Measurements from ENCODE around the gene FBXL7.

The FBXL7 gene

GRCh38 chr5:15601274-15601673 lies 101.3 kb downstream of the FBXL7 start:
- Histone ChIP-seq H3K27ac (no peak overlapping the region), H3K9me3 (no peaks in the 10 kb centered on the region), H3K27me3 (no peaks in the 10 kb centered on the region), H3K36me3 (no peaks in the 10 kb centered on the region), H3K4me3 (ENCODE audit: low read depth in 1 of 2, low read length in 1 of 2) (no peak overlapping the region), H3K4me1 (ENCODE audit: control insufficient read depth in 1 of 2, insufficient read depth in 1 of 2, low read depth in 1 of 2, low read length in 1 of 2) (no peaks in the 10 kb centered on the region)
- TF ChIP-seq CTCF (IDR thresholded peaks at IDR 0.05): no peak

GRCh38 chr5:15601853-15602252 lies 101.9 kb downstream of the FBXL7 start:
- Histone ChIP-seq H3K4me1 (ENCODE audit: control insufficient read depth in 1 of 2, insufficient read depth in 1 of 2, low read depth in 1 of 2, low read length in 1 of 2) (no peaks in the 10 kb centered on the region), H3K36me3 (no peaks in the 10 kb centered on the region), H3K27me3 (no peaks in the 10 kb centered on the region), H3K27ac (no peak overlapping the region), H3K4me3 (ENCODE audit: low read depth in 1 of 2, low read length in 1 of 2) (no peak overlapping the region), H3K9me3 (no peaks in the 10 kb centered on the region)
- no peak for TF ChIP-seq CTCF (IDR thresholded peaks at IDR 0.05)

- Histone ChIP-seq H3K9me3 (no peaks in the 10 kb centered on the region), H3K27ac (no peak overlapping the region), H3K4me3 (ENCODE audit: low read depth in 1 of 2, low read length in 1 of 2) (no peak overlapping the region), H3K27me3 (no peaks in the 10 kb centered on the region), H3K36me3 (no peaks in the 10 kb centered on the region), H3K4me1 (ENCODE audit: control insufficient read depth in 1 of 2, insufficient read depth in 1 of 2, low read depth in 1 of 2, low read length in 1 of 2) (no peaks in the 10 kb centered on the region)
- TF ChIP-seq CTCF (IDR thresholded peaks at IDR 0.05): no peak
These were observed 105.0 kb downstream of the FBXL7 start for GRCh38 chr5:15604986-15605385.

GRCh38 chr5:15606197-15606596 lies 106.2 kb downstream of the FBXL7 start:
- Histone ChIP-seq H3K4me3 (ENCODE audit: low read depth in 1 of 2, low read length in 1 of 2) (no peak overlapping the region), H3K4me1 (ENCODE audit: control insufficient read depth in 1 of 2, insufficient read depth in 1 of 2, low read depth in 1 of 2, low read length in 1 of 2) (no peaks in the 10 kb centered on the region), H3K36me3 (no peaks in the 10 kb centered on the region), H3K9me3 (no peaks in the 10 kb centered on the region), H3K27ac (no peak overlapping the region), H3K27me3 (no peaks in the 10 kb centered on the region)
- TF ChIP-seq CTCF (IDR thresholded peaks at IDR 0.05): no peak

- Histone ChIP-seq H3K36me3 (no peaks in the 10 kb centered on the region), H3K4me1 (ENCODE audit: control insufficient read depth in 1 of 2, insufficient read depth in 1 of 2, low read depth in 1 of 2, low read length in 1 of 2) (no peaks in the 10 kb centered on the region), H3K27me3 (no peaks in the 10 kb centered on the region), H3K4me3 (ENCODE audit: low read depth in 1 of 2, low read length in 1 of 2) (no peak overlapping the region), H3K9me3 (no peaks in the 10 kb centered on the region), H3K27ac (no peak overlapping the region)
- TF ChIP-seq CTCF (IDR thresholded peaks at IDR 0.05): no peak
These were observed 107.1 kb downstream of the FBXL7 start for GRCh38 chr5:15607076-15607475.

Measured in neutrophil (primary cell).